SK-N-SH treated with all-trans-retinoic acid at 6 μM for 48 hours (cell line): ENCODE data around the gene WAPL.

Experiments
- ARNTL ChIP-seq: fragments of 450-650 bp; formaldehyde crosslinking; IDR thresholded peaks from 2 replicates; pipeline ENCODE4 v1.5.0; 2020; ENCODE audit warnings: low read depth, mild to moderate bottlenecking, moderate library complexity, borderline replicate concordance
- CSDC2 ChIP-seq: fragments of 250-450 bp; sonication (Bioruptor Pico); IDR thresholded peaks from 2 replicates; pipeline ENCODE4 v1.5.0; 2020; ENCODE audit warnings: mild to moderate bottlenecking, moderate library complexity
- RARB ChIP-seq: fragments of 250-450 bp; sonication (Bioruptor Pico); IDR thresholded peaks from 2 replicates; pipeline ENCODE4 v1.8.0; 2021; ENCODE audit warnings: mild to moderate bottlenecking, moderate library complexity
- TOX ChIP-seq: fragments of 250-450 bp; sonication (Bioruptor Pico); IDR thresholded peaks from 2 replicates; pipeline ENCODE4 v1.8.0; 2021; ENCODE audit warnings: mild to moderate bottlenecking, moderate library complexity, borderline replicate concordance
- ZC3H10 ChIP-seq: fragments of 250-450 bp; sonication (Bioruptor Pico); IDR thresholded peaks from 2 replicates; pipeline ENCODE4 v1.5.1; 2021; ENCODE audit warnings: mild to moderate bottlenecking, moderate library complexity
- ZFP30 ChIP-seq: fragments of 450-650 bp; formaldehyde crosslinking; IDR thresholded peaks from 2 replicates; pipeline ENCODE4 v1.5.0; 2022; ENCODE audit warnings: mild to moderate bottlenecking, moderate library complexity
- TF ChIP-seq, protein P1 (sequence below): fragments of 250-450 bp; sonication (Bioruptor Pico); IDR thresholded peaks from 2 replicates; pipeline ENCODE4 v1.5.1; 2020; ENCODE audit warnings: low read depth, mild to moderate bottlenecking, moderate library complexity
- TF ChIP-seq, protein P2 (sequence below): fragments of 250-450 bp; sonication (Bioruptor Pico); IDR thresholded peaks from 2 replicates; pipeline ENCODE4 v1.8.0; 2020; ENCODE audit warnings: mild to moderate bottlenecking, moderate library complexity, borderline replicate concordance
- TF ChIP-seq, protein P3 (sequence below): fragments of 250-450 bp; sonication (Bioruptor Pico); IDR thresholded peaks from 2 replicates; pipeline ENCODE4 v1.5.0; 2020; ENCODE audit warnings: mild to moderate bottlenecking, moderate library complexity

DNA sequence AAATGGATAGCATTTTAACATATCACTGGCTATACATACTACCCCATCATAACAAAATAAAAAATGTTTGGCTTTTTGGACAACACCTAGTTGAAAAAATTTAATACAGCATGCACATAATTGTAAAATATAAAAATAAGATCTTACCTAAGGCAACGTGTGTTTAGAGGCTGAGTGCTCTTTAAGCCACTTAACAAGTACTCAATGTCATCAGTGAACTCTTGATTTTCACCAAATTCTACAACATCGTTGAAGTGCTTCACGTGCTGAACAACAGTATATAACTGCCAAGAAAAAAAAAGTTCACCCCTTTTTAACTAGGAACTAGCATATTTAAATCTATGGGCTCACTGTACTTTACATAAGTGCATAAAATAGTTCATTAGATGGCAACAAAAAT lies 49.5 kb downstream of the WAPL start:
- no peak for TF ChIP-seq CSDC2 (CRISPR knock-in tag)
- TF ChIP-seq ZFP30: no peak
- TF ChIP-seq, protein P1, sequence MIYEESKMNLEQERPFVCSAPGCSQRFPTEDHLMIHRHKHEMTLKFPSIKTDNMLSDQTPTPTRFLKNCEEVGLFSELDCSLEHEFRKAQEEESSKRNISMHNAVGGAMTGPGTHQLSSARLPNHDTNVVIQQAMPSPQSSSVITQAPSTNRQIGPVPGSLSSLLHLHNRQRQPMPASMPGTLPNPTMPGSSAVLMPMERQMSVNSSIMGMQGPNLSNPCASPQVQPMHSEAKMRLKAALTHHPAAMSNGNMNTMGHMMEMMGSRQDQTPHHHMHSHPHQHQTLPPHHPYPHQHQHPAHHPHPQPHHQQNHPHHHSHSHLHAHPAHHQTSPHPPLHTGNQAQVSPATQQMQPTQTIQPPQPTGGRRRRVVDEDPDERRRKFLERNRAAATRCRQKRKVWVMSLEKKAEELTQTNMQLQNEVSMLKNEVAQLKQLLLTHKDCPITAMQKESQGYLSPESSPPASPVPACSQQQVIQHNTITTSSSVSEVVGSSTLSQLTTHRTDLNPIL: no peak
- no peak for TF ChIP-seq TOX (CRISPR knock-in tag)
- TF ChIP-seq, protein P2, sequence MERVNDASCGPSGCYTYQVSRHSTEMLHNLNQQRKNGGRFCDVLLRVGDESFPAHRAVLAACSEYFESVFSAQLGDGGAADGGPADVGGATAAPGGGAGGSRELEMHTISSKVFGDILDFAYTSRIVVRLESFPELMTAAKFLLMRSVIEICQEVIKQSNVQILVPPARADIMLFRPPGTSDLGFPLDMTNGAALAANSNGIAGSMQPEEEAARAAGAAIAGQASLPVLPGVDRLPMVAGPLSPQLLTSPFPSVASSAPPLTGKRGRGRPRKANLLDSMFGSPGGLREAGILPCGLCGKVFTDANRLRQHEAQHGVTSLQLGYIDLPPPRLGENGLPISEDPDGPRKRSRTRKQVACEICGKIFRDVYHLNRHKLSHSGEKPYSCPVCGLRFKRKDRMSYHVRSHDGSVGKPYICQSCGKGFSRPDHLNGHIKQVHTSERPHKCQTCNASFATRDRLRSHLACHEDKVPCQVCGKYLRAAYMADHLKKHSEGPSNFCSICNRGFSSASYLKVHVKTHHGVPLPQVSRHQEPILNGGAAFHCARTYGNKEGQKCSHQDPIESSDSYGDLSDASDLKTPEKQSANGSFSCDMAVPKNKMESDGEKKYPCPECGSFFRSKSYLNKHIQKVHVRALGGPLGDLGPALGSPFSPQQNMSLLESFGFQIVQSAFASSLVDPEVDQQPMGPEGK: no peak
- no peak for TF ChIP-seq RARB (CRISPR knock-in tag)
- TF ChIP-seq ZC3H10 (CRISPR knock-in tag): no peak
- TF ChIP-seq, protein P3, sequence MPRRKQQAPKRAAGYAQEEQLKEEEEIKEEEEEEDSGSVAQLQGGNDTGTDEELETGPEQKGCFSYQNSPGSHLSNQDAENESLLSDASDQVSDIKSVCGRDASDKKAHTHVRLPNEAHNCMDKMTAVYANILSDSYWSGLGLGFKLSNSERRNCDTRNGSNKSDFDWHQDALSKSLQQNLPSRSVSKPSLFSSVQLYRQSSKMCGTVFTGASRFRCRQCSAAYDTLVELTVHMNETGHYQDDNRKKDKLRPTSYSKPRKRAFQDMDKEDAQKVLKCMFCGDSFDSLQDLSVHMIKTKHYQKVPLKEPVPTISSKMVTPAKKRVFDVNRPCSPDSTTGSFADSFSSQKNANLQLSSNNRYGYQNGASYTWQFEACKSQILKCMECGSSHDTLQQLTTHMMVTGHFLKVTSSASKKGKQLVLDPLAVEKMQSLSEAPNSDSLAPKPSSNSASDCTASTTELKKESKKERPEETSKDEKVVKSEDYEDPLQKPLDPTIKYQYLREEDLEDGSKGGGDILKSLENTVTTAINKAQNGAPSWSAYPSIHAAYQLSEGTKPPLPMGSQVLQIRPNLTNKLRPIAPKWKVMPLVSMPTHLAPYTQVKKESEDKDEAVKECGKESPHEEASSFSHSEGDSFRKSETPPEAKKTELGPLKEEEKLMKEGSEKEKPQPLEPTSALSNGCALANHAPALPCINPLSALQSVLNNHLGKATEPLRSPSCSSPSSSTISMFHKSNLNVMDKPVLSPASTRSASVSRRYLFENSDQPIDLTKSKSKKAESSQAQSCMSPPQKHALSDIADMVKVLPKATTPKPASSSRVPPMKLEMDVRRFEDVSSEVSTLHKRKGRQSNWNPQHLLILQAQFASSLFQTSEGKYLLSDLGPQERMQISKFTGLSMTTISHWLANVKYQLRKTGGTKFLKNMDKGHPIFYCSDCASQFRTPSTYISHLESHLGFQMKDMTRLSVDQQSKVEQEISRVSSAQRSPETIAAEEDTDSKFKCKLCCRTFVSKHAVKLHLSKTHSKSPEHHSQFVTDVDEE (CRISPR knock-in tag): no peak
- TF ChIP-seq ARNTL (CRISPR knock-in tag): no peak
